B cell (primary cell): ENCODE measurements around the gene PAXIP1.

ENCODE experiments used
- EZH2 ChIP-seq: IDR thresholded peaks from 2 replicates; pipeline ENCODE4 v1.6.1; 2012; ENCODE audit warnings: borderline replicate concordance, low read depth, mild to moderate bottlenecking, moderate library complexity, low read length; ENCODE audit not compliant: insufficient read depth, poor library complexity, severe bottlenecking
- TF ChIP-seq, protein P1 (sequence below): fragments of 200-600 bp; IDR thresholded peaks from one replicate; pipeline ENCODE4 v1.8.0; 2022; ENCODE audit warnings: antibody characterized with exemption, mild to moderate bottlenecking

DNA sequence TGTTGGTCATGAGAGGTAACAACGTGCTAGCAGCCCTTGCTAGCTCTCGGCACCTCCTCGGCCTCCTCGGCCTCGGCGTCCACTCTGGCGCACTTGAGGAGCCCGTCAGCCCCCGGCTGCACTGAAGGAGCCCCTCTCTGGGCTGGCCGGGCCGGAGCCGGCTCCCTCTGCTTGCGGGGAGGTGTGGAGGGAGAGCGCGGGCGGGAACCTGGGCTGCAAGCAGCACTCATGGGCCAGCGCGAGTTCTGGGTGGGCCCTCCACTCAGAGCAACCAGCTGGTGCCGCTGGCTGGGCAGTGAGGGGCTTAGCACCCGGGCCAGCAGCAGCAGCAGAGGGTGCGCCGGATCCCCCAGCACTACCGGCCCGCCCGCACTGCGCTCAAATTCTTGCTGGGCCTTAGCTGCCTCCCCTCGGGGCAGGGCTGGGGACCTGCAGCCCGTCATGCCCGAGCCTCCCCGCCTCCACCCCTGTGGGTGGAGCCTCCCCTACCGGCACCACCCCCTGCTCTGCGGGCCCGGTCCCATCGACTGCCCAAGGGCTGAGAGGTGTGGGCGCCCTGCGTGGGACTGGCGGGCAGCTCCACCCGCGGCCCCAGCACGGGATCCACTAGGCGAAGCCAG is 96.1 kb downstream of the PAXIP1 start:
- TF ChIP-seq, protein P1, sequence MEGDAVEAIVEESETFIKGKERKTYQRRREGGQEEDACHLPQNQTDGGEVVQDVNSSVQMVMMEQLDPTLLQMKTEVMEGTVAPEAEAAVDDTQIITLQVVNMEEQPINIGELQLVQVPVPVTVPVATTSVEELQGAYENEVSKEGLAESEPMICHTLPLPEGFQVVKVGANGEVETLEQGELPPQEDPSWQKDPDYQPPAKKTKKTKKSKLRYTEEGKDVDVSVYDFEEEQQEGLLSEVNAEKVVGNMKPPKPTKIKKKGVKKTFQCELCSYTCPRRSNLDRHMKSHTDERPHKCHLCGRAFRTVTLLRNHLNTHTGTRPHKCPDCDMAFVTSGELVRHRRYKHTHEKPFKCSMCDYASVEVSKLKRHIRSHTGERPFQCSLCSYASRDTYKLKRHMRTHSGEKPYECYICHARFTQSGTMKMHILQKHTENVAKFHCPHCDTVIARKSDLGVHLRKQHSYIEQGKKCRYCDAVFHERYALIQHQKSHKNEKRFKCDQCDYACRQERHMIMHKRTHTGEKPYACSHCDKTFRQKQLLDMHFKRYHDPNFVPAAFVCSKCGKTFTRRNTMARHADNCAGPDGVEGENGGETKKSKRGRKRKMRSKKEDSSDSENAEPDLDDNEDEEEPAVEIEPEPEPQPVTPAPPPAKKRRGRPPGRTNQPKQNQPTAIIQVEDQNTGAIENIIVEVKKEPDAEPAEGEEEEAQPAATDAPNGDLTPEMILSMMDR = no peak
- TF ChIP-seq EZH2 = no peak
